T-helper 2 cell treated with Interferon-gamma antibody and Interleukin-4, amounts not matched to agents 100 ng/mL and 5 ng/mL, for 36 hours (primary cell): Measurements from ENCODE around the gene GIPC3. TPM values are rescaled to one million over a fixed set of nuclear protein-coding genes. Genes with fewer than 3 reads are reported as not detected.

Experiments
- intact Hi-C: fragments of 100-400 bp; cut with micrococcal nuclease; formaldehyde crosslinking; loops from one replicate; pipeline ENCODE4 v1.15.1; 2023
- total RNA-seq: library from RNA; stranded (reverse); gene quantifications from 2 replicates; pipeline ENCODE4 v1.2.3, GENCODE V29; 2022

GIPC3 gene
- total RNA-seq, 1 donor from 2014 or later, result 0.41 TPM

DNA sequence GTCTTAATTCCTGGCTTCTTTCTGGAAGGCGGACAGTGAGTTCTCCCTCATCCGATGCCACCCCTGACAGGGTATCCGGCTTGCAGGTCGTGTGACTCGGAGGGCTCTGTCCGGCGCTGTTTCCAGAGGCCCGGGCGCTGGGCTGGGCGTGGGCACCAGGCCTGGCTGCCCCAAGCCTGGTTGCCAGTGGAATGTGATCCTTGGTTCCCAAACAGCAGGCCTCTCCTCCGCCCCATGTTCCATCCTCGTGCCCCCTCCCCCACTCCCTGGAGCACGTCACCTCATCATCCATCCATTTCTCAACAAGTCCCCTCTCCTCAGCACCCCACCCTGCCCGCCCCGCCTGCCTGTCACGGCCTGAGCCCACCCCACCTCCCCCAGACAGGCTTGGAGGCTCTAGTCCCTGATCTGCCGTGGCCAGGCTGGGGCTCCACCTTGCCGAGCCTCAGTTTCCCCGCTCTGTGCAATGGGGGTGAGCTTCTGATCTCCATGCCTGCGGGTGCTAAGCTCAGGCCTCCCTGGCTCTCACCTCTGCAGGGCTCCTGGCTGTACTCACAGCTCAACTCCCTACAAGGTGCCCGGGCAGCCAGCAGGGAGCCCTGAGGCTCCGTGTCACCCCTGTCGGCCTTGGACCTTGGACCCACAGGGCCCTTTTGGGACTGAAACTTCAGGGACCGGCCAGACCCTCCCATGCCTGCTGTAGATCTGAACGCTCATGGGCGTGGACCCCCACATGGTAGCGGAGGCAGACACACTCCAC, 19.1 kb downstream of the GIPC3 start:
- intact Hi-C loops, result no loop called here

DNA sequence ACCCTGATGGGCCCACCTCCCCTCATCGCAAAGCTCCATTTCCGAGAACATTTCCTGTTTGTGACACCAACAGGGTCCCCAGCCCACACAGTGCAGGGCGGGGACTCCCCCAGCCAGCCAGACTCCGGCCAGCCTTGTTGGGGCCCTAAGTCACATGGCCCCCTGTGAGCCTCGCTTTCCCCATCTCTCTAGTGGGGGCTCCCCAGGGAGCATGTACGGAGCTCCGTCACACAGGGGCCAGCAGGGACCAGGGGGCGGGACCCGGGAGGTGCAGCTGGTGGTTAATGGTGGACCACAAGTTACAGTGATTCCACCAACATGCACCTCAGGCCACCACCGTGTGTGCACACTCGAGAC, 19.7 kb downstream of the GIPC3 start:
- intact Hi-C loops, result loop anchor here (1.0 kb wide), 1 partner anchor 60 kb away; no protein-coding TSS in a partner anchor

DNA sequence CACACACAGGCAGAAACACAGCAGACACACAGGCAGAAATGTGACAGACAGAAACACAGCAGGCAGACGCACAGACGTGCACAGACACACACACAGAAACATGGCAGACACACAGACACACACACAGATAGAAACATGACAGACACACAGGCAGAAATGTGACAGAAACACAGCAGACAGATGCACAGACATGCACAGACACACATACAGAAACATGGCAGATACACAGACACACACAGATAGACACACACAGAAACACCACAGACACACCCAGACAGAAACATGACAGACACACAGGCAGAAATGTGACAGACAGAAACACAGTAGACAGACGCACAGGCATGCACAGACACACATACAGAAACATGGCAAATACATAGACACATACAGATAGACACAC, 20.1 kb downstream of the GIPC3 start:
- intact Hi-C loops, result loop anchor here (1.0 kb wide), 1 partner anchor 60 kb away; no protein-coding TSS in a partner anchor

DNA sequence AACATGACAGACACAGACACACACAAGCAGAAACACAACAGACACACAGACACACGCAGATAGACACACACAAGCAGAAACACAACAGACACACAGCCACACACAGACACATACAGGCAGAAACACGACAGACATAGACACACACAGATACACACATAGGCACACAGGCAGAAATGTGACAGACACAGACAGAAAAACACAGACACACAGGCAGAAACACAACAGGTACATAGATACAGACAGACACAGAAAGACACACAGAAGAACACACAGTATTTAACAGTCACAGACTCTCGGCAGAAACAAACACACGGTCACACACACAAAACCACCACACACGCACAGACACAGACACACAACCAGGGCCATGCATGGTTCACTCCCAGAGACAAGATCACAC, 20.5 kb downstream of the GIPC3 start:
- intact Hi-C loops, result loop anchor here (1.0 kb wide), 1 partner anchor 60 kb away; no protein-coding TSS in a partner anchor

DNA sequence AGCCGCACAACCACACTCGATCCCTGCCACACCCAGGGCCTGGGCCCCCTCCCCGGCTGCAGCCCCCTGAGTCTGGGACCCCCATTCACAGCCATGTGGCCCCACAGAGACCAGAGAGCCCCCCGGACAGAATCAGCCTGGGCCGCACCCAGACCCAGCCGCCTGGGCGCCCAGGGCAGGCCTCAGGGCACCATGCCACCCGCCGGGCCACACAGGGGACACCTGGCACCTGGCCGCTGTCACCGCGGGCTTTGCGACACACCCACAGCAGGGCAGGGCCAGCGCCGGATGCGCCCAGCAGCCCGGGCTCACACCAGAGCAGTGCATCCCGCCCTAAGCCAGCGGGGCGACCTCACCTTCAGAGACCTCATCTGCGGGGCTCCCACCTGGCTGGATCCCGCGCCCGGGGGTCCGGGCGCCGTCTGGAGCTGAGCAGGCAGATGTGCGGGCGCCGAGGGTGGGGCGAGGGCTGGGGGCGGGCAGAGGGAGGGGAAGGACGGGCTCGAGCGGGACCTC, 21.0 kb downstream of the GIPC3 start:
- intact Hi-C loops, result no loop called here

DNA sequence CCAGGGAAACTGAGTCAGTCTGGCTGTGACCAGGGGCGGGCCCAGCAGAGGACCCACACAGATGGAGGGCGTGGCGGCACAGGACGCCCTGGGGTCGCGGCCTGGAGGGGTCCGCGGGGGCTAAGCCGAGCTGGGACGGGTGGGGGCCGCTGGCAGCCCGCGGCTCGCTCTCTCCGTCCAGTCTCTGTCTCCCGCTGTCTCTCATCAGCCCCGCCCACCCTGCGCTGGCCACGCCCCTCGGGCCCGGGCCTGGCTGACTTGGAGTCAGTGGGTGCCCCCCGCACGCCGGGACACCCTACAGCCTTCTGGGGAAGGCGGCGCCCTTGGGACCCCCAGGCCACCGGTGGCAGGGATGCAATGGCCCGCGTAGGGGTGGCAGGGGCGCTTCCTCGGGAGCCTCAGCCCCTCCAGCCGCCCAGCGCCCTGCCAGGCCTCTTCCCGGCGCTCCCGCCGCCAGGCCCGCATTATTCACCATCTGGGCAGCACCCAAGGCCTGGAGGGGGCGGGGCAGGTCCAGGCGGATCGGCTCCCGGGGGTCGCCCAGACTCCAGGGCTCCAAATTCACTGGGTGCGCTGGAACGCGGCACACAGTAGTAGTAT, 21.5 kb downstream of the GIPC3 start, which contains the start of gene TBXA2R:
TBXA2R (minus strand) TSS at position 186 of the 600 bp plus-strand sequence. CDS start 6,241 bp downstream, outside the sequence.
- intact Hi-C loops, result no loop called here

DNA sequence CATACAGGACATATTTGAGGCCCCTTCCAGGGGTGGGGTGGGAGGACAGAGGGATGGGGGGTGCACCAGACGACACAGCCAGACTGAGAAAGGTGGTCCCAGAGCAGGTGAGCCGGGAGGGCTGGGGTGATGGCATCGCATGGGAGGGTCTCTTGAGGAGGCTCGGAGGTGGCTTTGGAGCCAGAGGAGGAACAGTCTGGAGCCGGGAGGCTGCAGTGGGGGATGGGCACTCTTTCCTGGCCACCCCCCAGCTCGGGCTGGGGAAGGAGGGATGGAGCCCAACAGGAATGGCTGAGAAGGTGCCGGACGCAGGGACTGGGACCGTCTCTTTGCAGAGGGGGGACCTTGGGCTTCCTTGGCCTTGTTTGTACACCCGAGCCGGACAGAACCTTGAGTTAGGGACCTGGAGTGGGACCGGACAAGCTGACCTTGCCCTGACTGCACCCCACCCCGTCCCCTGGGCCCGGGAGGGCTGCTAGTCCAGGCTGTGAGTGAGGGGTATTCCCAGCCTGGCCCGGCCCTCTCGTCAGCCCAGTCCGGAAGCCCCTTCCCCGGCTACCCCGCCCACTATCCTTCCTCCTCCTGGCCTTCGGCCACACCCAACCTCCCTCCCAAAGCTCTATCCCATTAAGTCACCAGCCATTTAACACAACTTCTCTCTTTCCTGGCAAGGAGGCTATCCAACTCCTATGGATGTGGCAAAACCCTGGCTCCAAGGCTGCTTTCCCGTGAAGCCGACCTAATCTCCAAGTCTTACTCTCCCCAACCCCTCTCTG, 22.2 kb downstream of the GIPC3 start:
- intact Hi-C loops, result no loop called here

DNA sequence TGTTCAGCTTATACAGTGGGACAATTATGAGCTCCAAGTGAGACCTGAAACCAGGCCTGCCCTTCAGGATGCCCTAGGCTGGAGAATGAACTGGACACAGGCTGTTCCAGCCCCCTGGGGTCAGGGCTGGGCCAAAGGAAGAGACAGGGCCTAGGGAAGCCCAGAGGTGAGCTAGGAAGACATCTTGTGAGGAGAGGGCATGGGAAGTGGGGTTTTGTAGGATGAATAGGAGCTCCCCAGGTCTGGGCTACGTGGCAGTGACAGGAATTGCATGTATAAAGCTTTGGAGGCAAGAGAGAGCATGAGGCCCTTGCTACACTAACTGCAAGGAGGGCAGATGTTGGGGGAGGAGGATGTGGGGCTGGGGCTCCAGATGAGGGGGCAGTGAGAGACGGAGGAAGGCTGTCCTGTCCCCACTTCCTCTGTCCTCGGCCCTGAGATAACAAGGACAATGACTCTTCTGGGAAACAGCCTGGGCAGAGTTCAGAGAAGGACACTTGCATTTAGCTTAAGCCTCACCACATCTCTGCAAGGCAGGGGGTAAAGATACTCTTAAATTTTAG, 22.9 kb downstream of the GIPC3 start:
- intact Hi-C loops, result no loop called here

DNA sequence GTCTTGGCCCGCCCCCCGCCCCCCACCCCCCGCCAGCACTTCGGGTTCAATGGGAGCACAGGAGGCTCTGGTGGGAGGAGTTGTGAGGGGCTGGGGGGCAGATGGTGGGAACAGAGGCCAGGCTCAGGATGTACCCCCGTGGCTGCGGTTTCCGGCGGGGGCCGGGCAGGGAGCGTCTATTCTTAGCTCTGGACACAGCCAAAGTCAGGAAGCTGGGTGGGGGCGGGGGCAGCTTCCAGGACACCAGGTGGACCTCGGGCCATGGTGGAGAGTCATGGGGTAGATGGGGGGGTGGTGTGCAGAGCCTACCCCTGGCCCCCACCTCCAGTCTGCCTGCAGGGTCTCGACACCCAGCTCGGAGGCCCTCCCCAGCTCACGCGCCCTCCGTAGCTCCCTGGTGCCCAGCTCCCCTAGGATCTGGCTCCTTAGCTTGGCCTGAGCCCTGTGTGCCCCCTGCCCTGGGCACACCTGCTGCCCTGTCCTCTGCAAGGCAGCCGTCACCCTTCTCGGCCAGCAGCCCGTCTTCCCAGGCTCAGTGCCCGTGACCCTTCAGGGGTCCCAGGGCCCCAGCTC, 23.6 kb downstream of the GIPC3 start:
- intact Hi-C loops, result no loop called here

DNA sequence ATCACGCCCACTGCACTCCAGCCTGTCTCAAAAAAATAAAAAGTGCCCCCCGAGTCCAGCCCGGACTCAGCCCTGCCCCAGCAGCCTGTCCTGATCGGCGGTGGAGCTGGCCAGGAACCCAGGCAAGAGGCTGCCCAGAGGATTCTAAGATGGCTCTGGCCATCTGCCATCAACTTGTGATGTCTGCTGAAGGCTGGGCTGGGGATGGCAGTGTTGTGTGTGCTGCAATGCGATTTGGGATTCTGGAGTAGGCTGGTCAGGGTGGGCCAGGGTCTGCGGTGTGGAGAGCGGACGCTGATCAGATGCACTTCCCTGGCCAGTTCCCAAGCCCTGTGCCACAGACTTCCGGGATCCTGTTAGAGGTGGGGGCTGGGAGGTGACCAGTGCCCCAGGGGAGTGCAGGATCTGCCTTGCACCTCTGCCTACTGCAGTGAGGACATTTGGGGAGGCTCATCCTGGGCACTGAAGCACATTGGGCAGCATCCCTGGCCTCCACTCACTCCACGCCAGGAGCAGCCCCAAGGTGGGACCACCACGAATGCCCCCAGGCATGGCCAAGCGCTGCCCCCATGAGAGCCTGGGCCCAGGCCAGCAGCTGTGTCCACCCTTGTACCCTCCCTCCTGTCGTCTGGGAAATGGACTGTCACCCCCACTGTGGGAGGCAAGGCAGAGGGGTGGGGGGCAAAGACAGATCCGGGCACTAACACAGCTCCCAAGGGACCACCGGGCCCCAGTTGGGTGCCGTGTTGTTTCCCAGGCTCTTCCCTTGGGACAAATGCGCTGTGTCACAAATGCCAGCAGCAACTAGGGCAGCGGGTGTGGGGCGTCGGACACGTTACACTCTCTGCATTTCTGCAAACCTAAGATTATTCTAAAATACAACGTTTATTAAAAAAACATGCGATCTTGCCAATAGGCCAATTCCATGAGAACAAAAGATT, 24.8 kb downstream of the GIPC3 start:
- intact Hi-C loops, result no loop called here

DNA sequence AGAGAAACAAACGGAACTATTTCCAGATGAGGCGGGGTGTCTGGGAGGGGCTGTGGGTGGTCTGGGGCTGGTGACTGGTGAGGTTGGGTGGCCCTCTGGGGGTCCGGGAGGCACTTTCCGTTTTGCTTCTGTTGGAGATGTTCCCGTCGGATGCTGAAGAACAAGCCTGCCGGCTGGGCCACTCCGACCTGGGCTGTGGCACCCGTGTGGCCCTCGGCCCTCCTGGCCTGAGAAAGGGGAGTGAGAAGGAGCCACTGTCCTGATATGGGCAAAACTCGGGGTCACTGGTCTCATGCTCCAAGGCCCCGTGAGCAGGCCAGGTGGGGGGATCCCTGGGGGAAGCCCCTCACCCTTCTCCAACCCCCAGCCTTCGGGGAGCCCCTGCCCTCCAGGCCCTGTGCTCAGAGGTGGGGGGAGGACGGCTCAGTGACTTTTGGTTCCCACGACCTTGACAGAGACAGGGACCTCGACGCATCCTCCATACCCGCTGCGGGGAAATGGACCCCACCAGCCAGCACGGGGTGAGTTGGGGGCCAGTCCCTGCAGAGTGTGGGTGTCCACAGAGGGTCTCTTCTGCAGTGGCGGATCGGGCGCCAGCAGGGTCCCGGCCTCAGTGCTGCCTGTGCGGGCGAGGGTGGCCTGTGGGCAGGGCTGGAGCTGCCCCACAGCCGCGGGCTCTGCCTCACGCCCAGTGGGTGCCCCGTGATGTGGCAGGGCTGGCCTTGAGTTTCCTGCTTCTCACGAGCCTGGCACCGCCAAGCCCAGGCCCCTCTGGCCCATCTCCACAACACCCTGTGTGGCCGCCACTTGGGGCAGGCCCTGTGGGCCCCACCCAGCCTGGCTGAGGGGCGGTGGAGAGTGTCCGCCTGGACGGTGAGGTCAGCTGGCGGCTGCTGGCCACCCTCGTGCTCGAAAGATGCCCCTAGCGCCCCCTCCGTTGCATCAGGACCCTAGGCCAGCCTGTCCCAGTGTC, 25.8 kb downstream of the GIPC3 start:
- intact Hi-C loops, result no loop called here

DNA sequence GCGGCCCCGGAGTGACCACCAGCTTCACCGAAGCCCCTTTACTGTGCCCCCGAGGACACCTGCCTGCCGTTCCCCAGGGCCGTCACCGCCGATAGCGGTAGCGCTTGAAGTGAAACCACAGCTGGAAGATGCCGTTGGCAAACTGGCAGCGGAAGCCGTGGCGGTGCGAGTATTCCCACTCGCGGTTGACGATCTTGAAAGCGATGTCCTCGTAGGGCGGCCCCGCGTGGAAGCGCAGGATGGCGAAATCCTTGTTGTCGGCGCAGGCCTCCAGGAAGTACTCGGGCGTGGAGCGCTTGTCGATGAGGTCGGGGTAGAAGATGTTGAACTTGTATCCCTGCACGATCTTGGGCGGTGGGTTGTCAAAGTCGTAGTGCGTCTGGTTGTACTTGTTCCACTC, 26.6 kb downstream of the GIPC3 start:
- intact Hi-C loops, result no loop called here

DNA sequence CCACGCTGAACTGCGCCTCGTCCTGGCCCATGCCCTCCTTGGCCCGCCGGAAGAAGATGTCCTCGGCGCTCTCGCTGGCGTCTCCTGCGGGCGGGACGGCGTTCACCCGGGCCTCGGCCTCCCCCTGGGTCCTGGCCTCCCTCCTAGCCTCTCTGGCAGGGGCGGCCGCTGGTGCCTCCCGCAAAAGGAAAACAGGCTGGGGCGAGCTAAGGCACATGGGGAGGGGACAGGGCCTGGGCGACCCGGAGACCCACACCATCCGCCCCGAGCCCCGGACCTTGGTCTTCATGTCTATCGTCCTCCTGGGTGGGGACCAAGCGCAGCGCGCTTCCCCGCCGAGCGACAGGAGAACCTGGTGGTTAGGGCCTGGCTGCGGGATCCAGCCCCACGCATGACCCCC, 27.1 kb downstream of the GIPC3 start:
- intact Hi-C loops, result no loop called here

DNA sequence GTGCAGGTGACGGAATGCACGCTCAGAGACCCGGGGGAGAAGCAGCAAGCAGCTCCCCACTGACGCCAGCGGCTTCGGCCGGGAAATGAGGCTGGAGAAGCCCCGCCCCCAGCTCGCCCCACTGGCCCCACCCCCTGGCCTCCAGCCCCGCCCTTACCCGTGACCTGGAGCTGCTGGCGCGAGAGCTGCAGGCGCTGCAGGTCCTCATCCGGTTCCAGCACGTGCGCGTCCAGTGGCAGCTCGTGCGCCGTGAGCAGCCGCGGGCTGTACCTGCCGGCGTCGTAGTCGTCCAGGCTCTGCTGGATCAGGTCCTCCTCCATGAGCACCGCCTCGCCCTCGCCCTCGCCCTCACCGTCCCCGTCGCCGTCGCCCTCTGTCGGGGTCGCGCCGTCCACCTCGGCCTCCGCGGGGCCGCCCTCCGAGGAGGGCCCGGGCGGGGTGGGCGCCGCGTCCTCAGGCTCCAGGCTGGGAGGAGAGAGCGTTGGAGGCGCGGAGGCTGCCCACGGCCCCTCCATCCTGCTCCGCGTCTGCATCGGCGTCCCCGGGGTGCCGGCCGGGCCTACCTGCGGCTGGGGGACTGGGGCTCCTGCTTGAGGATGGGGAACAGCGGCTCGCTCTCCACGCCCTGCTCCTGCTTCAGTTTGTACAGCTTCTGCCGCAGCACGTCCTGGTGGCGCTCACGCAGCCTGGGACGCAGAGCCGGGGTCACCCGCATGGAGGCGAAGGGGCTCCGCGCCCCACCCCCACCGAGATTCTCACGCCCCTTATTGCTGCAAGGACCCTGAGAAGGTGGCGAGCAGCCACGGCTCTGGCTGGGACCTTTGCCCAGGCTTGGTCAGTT, 27.8 kb downstream of the GIPC3 start:
- intact Hi-C loops, result no loop called here

DNA sequence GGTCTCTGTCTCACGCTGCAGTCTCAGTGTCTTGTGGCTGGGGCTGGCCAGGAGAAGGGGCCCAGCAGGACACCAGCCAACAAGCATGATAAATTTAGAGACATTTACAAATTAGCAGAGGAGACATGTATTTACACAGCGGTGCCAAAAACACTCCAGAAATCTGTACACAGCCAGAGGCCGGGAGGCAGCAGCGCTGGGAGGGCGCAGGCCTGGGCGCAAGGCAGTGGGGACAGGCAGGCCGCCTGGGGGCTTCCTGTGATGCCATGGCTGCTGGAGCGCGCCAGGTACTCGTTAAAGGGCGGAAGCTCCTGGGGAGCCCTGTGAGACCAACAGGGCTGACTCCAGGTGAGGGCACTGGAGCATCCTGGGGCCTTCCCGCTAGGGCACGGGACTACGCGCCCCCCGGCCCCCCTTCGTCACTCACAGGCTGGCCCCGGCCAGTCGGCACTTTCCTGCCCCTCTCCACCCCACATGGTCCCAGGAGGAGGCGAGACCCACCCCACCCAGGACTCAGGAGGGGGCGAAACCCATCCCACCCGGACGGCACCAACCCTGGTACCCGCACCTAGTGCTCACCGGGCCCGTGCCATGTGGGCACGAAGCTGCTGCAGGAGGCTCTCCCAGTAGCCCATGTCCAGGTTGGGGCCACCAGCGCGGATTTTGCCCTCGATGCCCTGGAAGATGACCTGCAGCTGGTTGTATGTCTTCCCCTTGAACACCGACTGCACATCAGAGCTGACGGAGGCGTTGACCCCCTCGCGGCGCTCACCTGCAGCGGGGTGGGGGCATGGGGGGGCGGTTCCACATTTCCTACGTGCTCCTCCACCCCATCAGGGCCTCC, 28.8 kb downstream of the GIPC3 start:
- intact Hi-C loops, result no loop called here

DNA sequence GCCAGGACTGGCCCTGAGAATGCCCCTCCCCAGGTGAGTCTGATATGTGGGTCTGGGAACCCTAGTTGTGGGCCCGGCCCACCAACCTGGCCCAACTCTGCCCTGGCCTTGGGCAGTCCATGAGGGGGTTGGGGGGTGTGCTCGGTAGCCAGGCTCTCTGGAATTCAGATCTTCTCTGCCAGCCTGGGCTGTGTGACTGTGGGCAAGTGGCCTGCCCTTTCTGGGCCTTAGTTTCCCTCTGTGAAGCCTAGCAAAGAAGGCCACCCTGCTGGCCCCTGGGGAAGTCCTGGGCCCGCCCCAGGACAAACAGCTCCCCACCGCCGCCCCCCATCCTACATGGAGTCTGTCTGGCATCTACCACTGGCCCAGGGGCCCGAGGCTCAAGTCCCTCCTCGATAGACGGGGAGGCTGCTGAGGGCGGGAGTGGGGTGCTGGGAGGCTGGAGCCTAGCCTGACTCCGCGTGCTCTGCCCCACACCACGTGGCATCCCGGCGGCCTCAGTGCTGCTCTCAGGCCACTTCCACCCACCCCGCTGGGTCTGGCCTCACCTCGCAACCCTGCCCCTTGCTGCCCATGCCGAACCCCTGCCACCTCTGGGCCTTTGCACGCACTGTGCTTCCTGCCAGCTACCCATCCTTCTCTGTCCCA, 29.7 kb downstream of the GIPC3 start:
- intact Hi-C loops, result loop anchor here (5.0 kb wide), 1 partner anchor 288 kb away; no protein-coding TSS in a partner anchor
